Breast epithelium (tissue), 4 donors: ENCODE data around the gene TMEM91. TPM values are rescaled to one million over a fixed set of nuclear protein-coding genes. Genes with fewer than 3 reads are reported as not detected.
"Not testable (repeated sequence)": the region's sequence is repeated elsewhere in the genome, so short reads cannot be mapped to it uniquely, and the experiment has no call there.

Experiments used
- DNase-seq, 2 donors: peaks; one replicate each; pipeline ENCODE4 v3.0.0-alpha.2; 2019; ENCODE audit warnings: low spot score in 2 of 2
- H3K27ac ChIP-seq, 2 donors: fragments of 200-600 bp; sonication (generic) in 1 of 2; one replicate each; pipeline ENCODE4 v1.5.1; 2016 to 2019; ENCODE audit warnings: mild to moderate bottlenecking in 1 of 2
- H3K27me3 ChIP-seq, 2 donors: fragments of 200-600 bp; sonication (generic) in 1 of 2; one replicate each; pipeline versions ENCODE4 v1.5.1 to v1.6.0; 2017 to 2019; ENCODE audit warnings: control low read depth in 1 of 2, mild to moderate bottlenecking in 1 of 2
- H3K36me3 ChIP-seq: fragments of 200-600 bp; one replicate; pipeline ENCODE4 v1.5.1; 2019
- H3K4me1 ChIP-seq, 2 donors: fragments of 200-600 bp; sonication (generic); one replicate each; pipeline ENCODE4 v1.5.1; 2016 to 2019; ENCODE audit warnings: control low read depth in 1 of 2
- H3K4me3 ChIP-seq, 3 donors: fragments of 200-600 bp; sonication (generic); 1 replicate in 2 of 3; 2 replicates in 1 of 3; pipeline ENCODE4 v1.5.1; 2016 to 2019; ENCODE audit warnings: mild to moderate bottlenecking in 3 of 3, moderate library complexity in 2 of 3
- H3K9me3 ChIP-seq, 2 donors: fragments of 200-600 bp; sonication (generic) in 1 of 2; one replicate each; pipeline ENCODE4 v1.5.1; 2016 to 2019; ENCODE audit warnings: control low read depth in 1 of 2
- POLR2A ChIP-seq: fragments of 450-650 bp; IDR thresholded peaks from one replicate; pipeline ENCODE4 v1.6.1; 2016; ENCODE audit warnings: antibody characterized with exemption, mild to moderate bottlenecking, moderate library complexity
- POLR2AphosphoS5 ChIP-seq, 3 donors: sonication (generic); formaldehyde crosslinking; IDR thresholded peaks; one replicate each; pipeline ENCODE4 v1.6.1; 2017; ENCODE audit warnings: antibody characterized with exemption in 3 of 3
- intact Hi-C: fragments of 100-400 bp; cut with DNase I; formaldehyde crosslinking; loops from one replicate; pipeline ENCODE4 v1.15.1; 2023; ENCODE audit warnings: low total_unique reads
- total RNA-seq, 3 donors: library from RNA; depleted of rRNA; stranded (reverse); fragments of >200 nt; gene quantifications; one replicate each; pipeline ENCODE4 v1.1.0, GENCODE V29; 2016
- TF ChIP-seq, protein P1 (sequence below), 3 donors: fragments of 450-650 bp; IDR thresholded peaks; one replicate each; pipeline ENCODE4 v1.5.1; 2016 to 2017; ENCODE audit warnings: antibody characterized with exemption in 3 of 3, mild to moderate bottlenecking in 3 of 3, moderate library complexity in 3 of 3

Gene TMEM91
- total RNA-seq, 3 donors from 2014 or later = 15.7 to 29.2 (median 17.0) TPM

DNA sequence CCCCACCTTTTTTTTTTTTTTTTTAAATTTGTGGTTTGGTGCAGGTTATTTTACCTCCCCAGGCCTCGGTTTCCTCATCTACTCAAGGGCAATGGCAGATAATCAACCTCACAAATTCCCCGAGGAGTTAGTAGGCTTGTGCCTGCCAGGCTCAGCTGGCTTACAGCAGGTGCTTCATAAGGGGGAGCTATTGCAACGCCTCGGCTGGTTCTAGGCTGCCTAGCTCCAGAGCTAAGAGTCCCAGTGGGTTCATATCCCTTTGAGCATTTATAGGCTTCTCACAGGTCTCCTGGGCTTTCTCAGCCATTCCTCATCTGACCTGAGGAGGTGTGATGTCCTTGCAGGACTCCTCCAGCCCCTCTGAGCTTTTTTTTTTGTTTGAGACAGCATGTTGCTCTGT, 31.9 kb downstream of the TMEM91 start:
- no peak for DNase-seq
- Histone ChIP-seq H3K9me3 (no peaks in the 10 kb centered on the region), H3K27ac (peak overlapping the region in 1 of 2 donors; percentile 78), H3K27me3 (no peaks in the 10 kb centered on the region), H3K36me3 (no peaks in the 10 kb centered on the region), H3K4me3 (no peak overlapping the region), H3K4me1 (peaks cover 0 to 11% of the 10 kb centered on the region in 2 donors)
- intact Hi-C loops = no loop called here
- TF ChIP-seq POLR2A (no peak), POLR2AphosphoS5 (IDR thresholded peaks at IDR 0.05) (no peak)
- TF ChIP-seq, protein P1, sequence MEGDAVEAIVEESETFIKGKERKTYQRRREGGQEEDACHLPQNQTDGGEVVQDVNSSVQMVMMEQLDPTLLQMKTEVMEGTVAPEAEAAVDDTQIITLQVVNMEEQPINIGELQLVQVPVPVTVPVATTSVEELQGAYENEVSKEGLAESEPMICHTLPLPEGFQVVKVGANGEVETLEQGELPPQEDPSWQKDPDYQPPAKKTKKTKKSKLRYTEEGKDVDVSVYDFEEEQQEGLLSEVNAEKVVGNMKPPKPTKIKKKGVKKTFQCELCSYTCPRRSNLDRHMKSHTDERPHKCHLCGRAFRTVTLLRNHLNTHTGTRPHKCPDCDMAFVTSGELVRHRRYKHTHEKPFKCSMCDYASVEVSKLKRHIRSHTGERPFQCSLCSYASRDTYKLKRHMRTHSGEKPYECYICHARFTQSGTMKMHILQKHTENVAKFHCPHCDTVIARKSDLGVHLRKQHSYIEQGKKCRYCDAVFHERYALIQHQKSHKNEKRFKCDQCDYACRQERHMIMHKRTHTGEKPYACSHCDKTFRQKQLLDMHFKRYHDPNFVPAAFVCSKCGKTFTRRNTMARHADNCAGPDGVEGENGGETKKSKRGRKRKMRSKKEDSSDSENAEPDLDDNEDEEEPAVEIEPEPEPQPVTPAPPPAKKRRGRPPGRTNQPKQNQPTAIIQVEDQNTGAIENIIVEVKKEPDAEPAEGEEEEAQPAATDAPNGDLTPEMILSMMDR (IDR thresholded peaks at IDR 0.05) = no peak

DNA sequence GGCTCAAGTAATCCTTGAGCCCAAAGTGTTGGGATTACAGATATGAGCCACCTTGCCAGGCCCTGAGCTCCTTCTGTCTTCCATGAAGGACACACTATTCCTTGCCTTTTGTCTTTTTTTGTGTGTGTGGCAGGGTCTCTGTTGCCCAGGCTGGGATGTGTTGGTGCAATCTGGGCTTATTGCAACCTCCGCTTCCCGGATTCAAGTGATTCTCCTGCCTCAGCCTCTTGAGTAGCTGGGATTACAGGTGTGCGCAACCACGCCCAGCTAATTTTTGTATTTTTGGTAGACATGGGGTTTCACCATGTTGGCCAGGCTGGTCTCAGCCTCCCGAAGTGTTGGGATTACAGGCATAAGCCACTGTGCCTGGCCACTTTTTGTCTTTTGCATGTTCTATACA, 32.5 kb downstream of the TMEM91 start:
- Histone ChIP-seq H3K4me1 (peaks cover 0 to 11% of the 10 kb centered on the region in 2 donors), H3K27ac (peak overlapping the region; percentile 78 to 81)
- H3K27me3 ChIP-seq, H3K4me3 ChIP-seq, H3K9me3 ChIP-seq, DNase-seq, intact Hi-C loops, H3K36me3 ChIP-seq: not testable (repeated sequence)

DNA sequence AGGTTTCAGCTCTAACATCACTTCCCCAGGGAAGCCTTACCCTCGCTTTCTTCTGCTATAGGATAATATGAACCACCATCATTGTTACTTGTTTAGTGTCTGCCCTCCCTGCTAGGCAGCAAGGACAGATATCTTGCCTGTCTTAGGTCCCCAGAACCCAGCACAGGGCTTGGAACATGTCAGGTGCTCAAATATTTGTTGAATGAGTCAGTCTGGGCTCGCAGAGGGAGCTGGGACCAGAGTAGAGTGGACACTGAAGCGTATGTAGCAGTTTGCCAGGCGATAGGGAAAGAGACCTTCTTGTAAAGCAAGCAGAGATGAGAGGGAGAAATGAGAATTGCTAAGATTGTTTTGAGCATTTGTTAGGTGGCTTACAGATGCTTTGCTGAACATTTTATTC, 33.0 kb downstream of the TMEM91 start:
- H3K4me1 ChIP-seq = peaks cover 0 to 11% of the 10 kb centered on the region in 2 donors
- H3K27me3 ChIP-seq = no peaks in the 10 kb centered on the region
- intact Hi-C loops = no loop called here
- DNase-seq = peak; percentile 59 to 65
- H3K36me3 ChIP-seq = no peaks in the 10 kb centered on the region
- TF ChIP-seq POLR2A (no peak), POLR2AphosphoS5 (IDR thresholded peaks at IDR 0.05) (no peak)
- TF ChIP-seq, protein P1 (IDR thresholded peaks at IDR 0.05) = no peak
- peak overlapping the region; percentile 78 to 81 for H3K27ac ChIP-seq
- H3K4me3 ChIP-seq = no peak overlapping the region
- H3K9me3 ChIP-seq = no peaks in the 10 kb centered on the region

DNA sequence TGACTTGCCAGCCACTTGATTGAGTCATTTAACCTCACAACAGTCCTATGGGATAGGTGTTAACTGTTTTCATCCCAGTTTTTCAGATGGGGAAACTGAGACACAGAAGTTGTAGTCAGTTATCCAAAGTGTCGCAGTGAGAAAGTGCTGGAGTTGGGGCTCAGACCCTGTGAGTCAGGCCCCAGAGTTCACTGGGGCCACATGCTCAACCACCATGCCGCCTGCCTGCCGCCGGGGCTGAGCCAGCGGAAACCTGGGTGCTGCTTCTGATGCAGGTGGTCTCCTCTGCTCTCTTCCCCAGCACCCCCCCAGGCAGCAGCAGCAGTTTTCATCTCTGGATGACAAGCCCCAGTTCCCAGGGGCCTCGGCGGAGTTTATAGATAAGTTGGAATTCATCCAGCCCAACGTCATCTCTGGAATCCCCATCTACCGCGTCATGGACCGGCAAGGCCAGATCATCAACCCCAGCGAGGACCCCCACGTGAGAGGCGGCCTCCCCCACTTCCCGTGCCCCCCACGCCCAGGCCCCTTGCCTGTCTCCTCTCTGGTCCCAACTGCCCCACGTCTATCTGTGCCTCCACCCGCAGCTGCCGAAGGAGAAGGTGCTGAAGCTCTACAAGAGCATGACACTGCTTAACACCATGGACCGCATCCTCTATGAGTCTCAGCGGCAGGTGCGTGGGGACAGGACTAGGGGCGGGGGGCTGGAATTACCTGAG, 34.2 kb downstream of the TMEM91 start:
- H3K36me3 ChIP-seq = peaks cover 7% of the 10 kb centered on the region
- intact Hi-C loops = no loop called here
- H3K4me3 ChIP-seq = no peak overlapping the region
- H3K27me3 ChIP-seq = no peaks in the 10 kb centered on the region
- H3K27ac ChIP-seq = peak overlapping the region; percentile 78 to 84
- peaks cover 0 to 11% of the 10 kb centered on the region in 2 donors for H3K4me1 ChIP-seq
- no peaks in the 10 kb centered on the region for H3K9me3 ChIP-seq
- TF ChIP-seq, protein P1 (IDR thresholded peaks at IDR 0.05) = no peak
- TF ChIP-seq POLR2AphosphoS5 (IDR thresholded peaks at IDR 0.05) = no peak
- no peak for DNase-seq

DNA sequence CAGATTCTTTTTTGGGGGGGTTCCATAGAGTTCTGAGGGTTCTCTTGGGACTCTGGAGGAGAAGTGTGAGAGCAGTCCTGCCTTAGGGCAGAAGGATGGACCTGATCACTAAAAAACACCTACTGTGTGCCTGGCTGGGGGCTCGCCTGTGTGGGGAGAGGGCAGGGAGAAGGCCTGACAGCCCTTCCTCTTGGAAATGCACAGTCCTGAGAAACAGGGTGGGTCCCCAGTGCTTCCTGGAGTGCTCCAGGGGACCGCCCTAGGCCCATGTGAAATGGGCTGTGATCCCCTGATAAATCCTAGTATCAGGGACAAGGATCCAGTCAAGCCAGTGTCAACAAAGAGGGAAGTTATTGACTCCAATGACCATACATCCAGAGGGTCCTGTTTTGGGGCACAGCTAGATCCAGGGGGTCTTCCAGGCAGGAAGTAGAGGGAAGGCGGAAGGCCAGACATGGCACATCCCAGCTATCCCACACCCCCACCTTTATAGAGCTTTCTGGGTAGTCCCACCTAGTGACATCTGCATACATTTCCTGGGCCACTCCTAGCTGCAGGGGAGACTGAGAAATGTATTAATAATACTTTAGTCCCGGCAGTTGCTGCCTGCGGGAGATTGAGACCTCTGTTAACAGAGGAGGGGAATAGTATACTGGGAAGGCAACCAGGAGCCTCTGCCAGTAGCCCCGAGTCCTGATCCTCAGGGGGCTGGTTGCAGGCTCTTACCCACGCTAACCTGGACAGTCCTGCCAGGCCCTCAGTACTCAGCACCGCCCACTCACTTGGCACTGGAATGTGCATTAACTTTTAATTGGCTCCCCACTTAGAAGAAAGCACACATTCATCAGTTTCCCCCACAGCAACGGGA, 35.0 kb downstream of the TMEM91 start:
- H3K27me3 ChIP-seq = no peaks in the 10 kb centered on the region

More for the DNA sequence above, 35.0 kb downstream of the TMEM91 start:
- Histone ChIP-seq H3K27ac (peak overlapping the region; percentile 78 to 84), H3K4me1 (peaks cover 0 to 11% of the 10 kb centered on the region in 2 donors), H3K36me3 (peaks cover 7% of the 10 kb centered on the region), H3K9me3 (no peaks in the 10 kb centered on the region), H3K4me3 (peak overlapping the region in 1 of 3 donors; percentile 8)
- DNase-seq = peak in 1 of 2 donors; percentile 59
- TF ChIP-seq, protein P1 (IDR thresholded peaks at IDR 0.05) = no peak
- TF ChIP-seq POLR2A = no peak
- no peak for TF ChIP-seq POLR2AphosphoS5 (IDR thresholded peaks at IDR 0.05)
- intact Hi-C loops = no loop called here
